ENCODE results near the gene ZNF135.

Gene ZNF135

GRCh38 chr19:58047672-58048071, 11.4 kb upstream of the ZNF135 start:
- DNase-seq: no peak

- no peak for DNase-seq
Observed at GRCh38 chr19:58052256-58052655, 6.8 kb upstream of the ZNF135 start.

GRCh38 chr19:58053480-58054156, 5.5 kb upstream of the ZNF135 start:
- no peak for DNase-seq

- no peak for DNase-seq
Observed at GRCh38 chr19:58054901-58055874, 3.9 kb upstream of the ZNF135 start.

- no peak for DNase-seq
Observed at GRCh38 chr19:58056261-58056660, 2.8 kb upstream of the ZNF135 start.

GRCh38 chr19:58056861-58057260, 2.2 kb upstream of the ZNF135 start:
- DNase-seq: no peak

GRCh38 chr19:58058467-58058866, 615 bp upstream of the ZNF135 start:
- no peak for DNase-seq

- DNase-seq: no peak
Observed at GRCh38 chr19:58059671-58060078, 593 bp downstream of the ZNF135 start.

- no peak for DNase-seq
Observed at GRCh38 chr19:58060231-58060630, 1.1 kb downstream of the ZNF135 start.

- no peak for DNase-seq
Observed at GRCh38 chr19:58063712-58064111, 4.6 kb downstream of the ZNF135 start.

- no peak for DNase-seq
Observed at GRCh38 chr19:58067240-58067912, 8.3 kb downstream of the ZNF135 start.

GRCh38 chr19:58079792-58080191, 20.7 kb downstream of the ZNF135 start:
- DNase-seq: no peak

- DNase-seq: no peak
Observed at GRCh38 chr19:58083021-58083420, 23.9 kb downstream of the ZNF135 start.

- DNase-seq: no peak
Observed at GRCh38 chr19:58084596-58085347, 25.7 kb downstream of the ZNF135 start.

GRCh38 chr19:58085348-58085875, 26.3 kb downstream of the ZNF135 start:
- no peak for DNase-seq

- no peak for DNase-seq
Observed at GRCh38 chr19:58086825-58087710, 28.0 kb downstream of the ZNF135 start.

GRCh38 chr19:58088521-58089052, 29.5 kb downstream of the ZNF135 start:
- DNase-seq: no peak

GRCh38 chr19:58089846-58090245, 30.8 kb downstream of the ZNF135 start:
- DNase-seq: no peak

- DNase-seq: no peak
Observed at GRCh38 chr19:58091251-58091995, 32.3 kb downstream of the ZNF135 start.

GRCh38 chr19:58093071-58093470, 34.0 kb downstream of the ZNF135 start:
- no peak for DNase-seq
